ENCODE measurements around the gene NDUFB7.
"Not testable (repeated sequence)": the region's sequence is repeated elsewhere in the genome, so short reads cannot be mapped to it uniquely, and the experiment has no call there.

Gene NDUFB7

DNA sequence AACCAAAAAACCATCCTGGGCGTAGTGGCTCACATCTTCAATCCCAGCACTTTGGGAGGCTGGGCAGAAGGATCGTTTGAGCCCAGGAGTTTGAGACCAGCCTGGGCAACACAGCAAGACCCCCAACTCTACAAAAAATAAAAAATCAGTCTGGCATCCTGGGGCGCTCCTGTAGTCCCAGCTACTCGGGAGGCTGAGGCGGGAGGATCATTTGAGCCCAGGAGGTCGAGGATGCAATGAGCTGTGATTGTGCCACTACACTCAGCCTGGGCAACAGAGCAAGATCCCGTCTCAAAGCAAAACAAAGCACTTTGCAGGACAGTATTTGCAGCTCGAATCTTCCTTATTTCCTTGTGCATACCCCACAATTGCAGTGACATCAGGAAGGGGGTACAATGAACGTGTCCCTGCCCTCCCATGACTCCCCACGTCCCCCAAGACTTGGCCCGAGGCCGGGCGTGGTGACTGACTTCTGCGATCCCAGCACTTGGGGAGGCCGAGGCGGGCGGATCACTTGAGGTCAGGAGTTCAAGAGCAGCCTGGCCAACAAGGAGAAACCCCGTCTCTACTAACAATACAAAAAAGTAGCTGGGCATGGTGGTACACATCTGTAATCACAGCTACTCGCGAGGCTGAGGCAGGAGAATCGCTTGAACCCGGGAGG is 870 bp downstream of the NDUFB7 start:
- no peak for DNase-seq (ENCODE audit: low read depth, low spot score)

DNA sequence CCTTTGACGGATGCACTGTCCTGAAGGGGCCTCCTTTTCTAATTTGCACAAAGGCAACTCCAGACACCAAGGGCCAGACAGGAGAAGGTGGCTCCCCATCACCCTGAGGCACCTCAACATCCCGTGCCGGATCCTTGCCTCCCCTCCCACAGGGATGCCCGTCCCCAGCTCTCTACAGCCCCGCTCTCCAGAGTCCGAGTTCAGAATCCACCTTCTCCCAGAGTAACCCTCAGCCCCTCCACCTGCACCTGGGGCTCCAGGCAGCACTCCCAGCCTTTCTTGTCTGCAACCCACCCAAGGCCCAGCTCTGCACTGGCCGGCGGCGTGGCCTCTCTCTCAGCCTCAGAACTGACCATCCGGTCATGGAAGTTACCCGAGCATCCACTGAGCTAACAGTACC is 4.8 kb downstream of the NDUFB7 start:
- no peak for DNase-seq (ENCODE audit: low read depth, low spot score)

DNA sequence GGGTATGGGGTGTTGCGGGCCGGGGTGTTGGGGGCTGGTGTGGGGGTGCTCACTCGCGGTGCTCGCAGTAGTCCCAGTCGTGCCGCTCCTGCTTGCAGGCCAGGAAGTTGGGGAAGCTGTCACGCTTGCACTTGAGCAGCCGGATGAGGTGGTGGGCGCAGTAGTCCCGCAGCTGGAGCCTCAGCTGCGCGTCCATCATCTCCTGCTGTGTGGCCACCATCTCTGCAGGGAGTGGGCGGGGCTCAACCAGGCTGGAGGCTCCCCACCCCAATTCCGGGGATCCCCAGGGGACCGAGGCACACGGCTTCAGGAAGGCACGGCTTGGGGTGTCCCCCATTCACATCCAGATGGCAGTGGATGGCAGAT is 5.2 kb downstream of the NDUFB7 start:
- no peak for DNase-seq (ENCODE audit: low read depth, low spot score)

DNA sequence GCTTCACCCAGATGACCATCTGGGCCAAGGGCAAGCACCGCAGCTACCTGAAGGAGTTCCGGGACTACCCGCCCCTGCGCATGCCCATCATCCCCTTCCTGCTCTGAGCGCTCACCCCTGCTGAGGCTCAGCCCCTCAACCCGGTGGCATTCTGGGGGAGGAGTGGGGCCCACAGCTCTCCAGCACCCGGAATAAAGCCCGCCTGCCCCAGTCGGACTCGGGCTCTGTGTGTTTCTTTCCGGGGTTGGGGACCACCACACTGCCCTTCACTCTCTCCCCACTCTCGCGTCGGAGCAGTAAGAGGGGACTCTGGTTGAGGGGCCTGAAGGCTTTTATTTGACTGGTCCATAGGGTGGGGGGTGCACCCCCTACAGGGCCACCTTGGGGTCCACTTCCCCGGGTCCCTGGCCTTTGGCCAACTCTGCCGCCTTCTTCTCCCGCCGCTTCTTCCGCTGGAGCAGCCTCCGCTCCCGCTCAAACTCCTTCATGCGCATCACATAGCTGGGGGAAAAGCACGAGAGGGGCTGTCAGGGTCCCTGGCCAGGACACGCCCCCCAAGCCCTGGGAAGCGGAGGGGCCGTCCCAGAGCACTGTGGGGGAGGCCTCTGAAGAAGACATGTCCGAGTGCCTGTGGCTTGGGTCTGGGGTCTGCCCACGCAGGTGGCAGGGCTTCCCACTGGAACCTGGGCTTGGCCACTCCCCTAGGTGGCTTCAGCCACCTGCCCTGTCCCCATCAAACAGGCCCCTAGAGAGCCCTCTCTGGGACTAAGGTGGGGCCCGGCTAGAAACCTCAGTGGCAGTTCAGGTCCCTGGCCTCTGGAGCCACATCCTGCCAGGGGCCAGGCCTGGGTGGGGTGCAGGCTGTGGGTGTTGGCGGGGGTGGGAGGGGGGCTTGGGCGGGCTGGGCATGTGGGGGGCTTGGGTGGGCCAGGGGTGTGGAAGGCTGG is 5.8 kb downstream of the NDUFB7 start:
- no peak for DNase-seq (ENCODE audit: low read depth, low spot score)

DNA sequence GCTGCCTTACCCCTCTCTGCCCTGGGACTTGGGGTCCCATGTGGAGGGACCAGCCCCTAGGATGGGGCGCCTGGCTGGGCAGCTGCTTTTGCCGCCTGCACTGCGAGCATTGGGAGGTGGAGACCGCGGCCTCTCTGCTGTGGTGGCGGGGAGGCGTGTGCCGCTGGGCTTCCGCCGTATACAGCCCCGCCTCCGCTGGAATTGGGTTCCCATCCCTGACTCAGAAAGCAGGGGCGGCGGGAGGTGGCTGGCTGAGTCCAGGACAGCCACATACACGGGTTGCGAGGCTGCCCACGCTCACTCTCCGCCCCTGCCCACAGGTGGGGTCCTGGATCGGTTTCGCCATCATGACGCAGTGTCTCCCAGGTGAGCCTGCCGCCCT is 6.6 kb downstream of the NDUFB7 start:
- DNase-seq (ENCODE audit: low read depth, low spot score), result no peak

DNA sequence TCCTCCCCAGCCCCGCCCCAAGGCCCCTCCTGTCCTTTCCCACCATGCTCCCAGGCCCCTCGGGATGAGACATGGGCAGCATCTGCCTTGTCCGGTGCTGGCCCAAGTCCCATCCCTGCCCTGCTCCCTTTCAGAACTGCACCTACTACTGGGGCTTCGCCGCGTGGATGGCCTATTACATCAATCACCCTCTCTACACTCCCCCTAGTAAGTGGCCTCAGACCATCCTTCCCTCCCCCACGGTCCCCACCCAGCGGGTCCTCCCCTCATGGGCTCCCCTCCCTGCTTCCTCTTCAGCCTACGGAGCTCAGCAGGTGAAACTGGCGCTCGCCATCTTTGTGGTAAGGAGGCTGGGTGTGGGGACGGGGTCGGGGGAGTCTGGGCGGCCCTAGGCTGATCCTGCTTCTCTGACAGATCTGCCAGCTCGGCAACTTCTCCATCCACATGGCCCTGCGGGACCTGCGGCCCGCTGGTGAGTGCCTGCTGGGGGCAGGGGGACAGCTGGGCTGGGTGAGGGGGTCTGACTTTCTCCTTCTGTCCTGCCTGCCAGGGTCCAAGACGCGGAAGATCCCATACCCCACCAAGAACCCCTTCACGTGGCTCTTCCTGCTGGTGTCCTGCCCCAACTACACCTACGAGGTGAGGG is 7.1 kb downstream of the NDUFB7 start:
- DNase-seq (ENCODE audit: low read depth, low spot score), result not testable (repeated sequence)

DNA sequence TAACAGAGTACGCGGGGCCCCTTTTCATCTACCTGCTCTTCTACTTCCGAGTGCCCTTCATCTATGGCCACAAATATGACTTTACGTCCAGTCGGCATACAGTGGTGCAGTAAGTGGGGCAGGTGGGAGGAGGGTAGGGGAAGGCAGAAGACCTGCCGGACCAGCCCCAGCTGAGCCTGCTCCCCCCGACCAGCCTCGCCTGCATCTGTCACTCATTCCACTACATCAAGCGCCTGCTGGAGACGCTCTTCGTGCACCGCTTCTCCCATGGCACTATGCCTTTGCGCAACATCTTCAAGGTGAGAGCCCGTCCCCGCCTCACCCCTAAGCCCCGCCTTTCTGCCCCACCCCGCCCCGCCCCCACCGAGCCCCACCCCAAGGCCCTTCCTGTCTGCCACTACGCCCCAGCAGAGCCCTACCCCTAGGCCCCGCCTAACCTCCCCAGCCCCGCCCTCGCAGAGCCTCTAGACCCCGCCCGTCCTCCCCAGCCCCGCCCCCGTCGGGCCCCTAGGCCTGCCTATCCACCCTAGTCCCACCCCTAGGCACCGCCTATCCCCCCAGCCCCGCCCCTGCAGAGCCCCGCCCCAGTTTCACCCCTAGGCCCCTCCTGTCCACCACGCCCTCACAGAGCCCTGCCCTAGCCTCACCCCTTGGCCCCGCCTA is 7.7 kb downstream of the NDUFB7 start:
- DNase-seq (ENCODE audit: low read depth, low spot score), result no peak

DNA sequence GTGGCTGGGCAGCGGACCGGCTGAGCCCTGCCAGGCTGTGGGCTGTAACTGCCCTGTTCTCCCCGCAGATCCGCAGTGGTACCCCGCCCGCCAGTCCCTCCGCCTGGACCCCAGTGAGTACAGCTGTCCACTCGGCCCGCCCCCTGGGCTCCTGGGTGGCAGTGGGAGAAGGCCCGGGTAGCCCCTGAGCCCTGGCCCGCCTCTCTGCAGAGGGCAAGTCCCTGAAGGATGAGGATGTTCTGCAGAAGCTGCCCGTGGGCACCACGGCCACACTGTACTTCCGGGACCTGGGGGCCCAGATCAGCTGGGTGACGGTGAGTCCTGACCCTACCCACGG is 8.3 kb downstream of the NDUFB7 start:
- no peak for DNase-seq (ENCODE audit: low read depth, low spot score)

DNA sequence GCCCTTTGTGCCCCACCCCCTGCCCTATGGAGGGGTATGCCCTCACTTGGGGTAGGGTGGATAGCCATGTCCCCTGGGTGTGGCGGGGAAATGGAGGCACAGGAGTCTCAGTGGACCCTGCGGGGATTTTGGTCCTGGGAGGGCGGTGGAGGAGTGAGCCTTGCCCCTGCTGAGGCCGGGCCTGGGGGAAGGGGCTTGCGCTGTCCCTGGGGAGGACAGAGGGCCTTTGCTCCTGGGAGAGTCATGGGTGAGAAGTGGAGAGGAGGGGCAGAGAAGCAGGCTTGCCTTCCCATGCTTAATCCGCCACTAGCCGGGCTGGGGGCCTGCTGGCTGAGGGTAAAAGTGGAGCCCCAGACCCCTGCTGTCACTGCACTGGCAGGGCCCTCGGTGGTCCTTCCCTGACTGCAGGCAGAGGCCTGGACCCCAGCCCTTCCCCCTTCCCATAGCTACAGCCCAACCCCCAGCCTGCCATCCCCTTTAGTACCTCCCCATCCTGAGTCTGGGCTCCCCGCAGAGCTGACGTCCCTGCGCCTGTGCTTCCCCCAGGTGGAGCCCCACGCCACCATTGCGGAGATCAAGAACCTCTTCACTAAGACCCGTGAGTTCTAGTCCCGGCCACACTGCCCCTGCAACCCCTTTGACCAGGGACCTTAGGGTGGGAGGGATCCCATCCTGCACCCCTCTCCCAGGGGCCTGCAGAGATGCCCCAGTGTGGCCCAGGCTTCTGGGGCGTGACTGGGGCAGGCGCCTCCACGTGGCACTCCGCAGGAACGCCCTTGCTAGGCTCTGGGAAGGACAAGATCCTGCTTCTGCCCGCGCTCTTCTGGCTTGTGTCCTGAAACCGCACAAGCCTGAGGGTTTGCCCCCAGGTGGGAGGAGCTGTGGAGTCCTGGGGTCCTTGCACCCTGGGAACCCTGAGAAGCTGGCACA is 8.9 kb downstream of the NDUFB7 start:
- no peak for DNase-seq (ENCODE audit: low read depth, low spot score)

DNA sequence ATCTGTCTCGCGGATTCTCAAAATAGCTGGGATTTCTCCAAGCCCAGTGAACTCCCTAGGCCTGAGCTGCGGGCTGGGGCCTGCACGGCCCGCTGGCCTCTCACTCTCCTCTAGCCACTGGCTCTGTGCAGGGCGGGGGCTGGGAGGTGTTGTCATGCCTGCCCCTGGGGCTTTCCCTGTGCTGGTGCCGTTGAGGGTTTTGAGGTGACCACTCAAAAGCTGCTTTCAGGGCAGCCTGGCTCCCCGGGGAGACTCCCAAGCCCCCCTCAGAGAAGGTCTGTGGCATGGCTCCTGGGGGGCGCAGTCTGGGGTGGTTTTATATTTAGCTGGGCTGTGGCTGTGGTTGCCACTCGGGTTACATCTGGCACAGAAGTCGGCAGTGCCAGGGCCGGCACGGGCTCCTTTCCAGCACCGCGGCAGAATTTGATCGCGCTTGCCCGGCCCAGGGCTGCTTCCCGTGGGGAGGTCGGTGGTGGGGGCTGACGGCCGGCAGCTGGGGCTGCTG is 10.0 kb downstream of the NDUFB7 start:
- no peak for DNase-seq (ENCODE audit: low read depth, low spot score)

DNA sequence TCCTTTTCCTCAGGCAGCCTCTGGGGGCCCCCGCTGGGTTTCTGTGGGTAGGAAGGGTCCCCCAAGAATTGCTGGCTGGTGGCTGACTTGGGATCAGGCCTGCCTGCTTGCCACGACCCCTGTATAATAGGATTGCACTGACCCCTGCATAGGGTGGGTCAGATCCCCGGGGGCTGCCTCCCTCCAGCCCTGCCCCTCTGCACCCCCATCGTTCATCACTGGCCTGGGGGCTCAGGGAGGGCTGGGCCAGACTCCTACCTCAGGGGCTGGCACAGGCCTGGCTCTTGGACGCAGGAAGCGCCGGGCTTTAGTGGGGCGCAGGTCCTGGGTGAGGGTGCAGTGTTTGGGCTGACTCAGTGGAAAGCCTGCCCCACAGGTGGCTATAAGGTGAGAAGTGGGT is 10.6 kb downstream of the NDUFB7 start:
- DNase-seq (ENCODE audit: low read depth, low spot score), result no peak

DNA sequence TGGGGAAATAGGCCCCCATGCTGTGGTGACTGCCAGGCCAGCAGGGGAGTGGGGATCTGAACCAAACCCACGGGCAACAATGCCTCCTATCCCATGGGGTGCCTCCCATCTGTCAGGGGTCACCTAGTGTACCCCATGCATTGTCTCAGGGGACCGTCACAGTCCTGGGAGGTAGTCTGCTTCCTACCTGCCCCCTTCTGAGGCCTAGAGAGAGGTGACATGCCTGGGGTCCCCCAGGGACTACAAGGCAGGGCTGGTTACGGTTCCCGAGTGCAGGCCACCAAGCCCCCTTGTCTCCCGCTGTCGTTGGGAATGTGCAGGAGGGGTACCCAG is 11.1 kb downstream of the NDUFB7 start:
- DNase-seq (ENCODE audit: low read depth, low spot score), result no peak

DNA sequence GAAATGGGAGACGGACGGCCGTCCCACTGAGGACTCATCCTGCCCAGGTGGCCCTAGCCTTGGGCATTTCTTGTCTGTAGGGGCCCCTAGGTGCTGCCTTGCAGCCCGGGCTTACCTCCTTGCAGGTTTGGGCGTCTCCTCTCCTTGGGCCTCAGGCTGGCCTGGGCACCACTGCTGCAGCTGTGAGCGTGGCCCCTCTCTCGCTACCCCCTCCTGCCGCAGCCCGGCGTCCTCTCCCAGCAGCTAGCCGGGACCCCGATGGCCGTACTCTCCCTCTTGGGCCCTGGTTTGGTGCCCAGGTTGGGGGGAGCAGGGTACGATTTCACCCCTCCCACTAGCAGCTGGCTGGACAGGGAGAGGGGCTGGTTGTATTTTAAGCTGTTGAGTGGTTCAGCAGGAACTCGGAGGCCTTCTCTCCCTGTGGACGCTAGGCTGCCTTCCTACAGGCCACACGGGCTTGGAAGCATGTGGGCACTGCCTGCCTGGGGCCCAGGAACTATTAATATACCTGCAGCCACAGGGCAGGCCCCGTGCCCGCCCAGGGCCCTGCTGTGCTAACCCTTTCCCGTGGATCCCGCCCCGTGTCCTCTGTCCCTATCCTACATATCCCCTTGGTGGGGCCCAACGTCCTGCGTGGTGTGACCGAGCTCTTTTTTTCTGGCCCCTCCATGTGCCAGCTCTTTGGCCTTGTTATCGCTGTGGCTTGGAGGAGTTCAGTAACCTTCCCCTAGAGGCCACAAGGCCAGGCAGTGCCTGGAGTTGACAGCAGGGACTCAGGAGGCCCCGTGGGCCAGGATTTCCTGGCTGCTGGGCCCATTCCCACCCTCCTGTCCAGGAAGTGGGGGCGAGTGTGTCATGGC is 11.7 kb downstream of the NDUFB7 start:
- no peak for DNase-seq (ENCODE audit: low read depth, low spot score)

DNA sequence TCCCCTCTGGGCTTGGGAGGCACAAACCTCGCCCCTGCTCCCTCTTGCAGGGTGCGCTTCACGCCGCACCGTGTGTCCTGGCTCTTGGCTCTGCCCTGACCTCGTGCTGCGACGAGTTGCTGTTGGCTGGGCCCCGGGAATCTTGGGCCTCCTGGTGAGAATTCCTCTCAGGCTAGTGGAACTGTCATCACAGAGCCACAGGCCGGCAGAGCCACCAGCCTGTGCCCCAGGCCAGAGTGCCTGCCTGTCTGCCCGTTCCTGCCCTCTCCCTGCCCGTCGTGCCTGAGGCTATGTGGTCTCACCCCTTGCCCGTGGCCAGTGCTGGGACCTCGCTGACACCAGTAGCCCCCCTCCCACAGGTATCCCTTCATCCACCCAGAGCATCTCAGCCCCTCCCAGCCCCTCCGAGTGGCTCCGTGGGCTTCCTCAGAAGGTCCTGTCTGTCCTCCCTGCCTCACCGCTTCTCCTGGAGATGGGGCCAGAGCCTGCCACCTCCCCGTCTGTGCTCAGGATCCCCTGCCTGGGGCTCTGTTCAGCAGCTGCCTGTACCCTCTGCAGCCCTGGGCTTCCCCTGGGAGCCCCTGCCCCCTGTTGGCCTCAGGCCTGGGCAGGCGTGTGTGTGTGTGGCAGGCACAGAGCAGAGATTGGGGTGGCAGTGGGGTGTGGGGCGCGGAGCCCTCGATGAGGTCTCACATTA is 13.3 kb downstream of the NDUFB7 start:
- DNase-seq (ENCODE audit: low read depth, low spot score), result no peak

DNA sequence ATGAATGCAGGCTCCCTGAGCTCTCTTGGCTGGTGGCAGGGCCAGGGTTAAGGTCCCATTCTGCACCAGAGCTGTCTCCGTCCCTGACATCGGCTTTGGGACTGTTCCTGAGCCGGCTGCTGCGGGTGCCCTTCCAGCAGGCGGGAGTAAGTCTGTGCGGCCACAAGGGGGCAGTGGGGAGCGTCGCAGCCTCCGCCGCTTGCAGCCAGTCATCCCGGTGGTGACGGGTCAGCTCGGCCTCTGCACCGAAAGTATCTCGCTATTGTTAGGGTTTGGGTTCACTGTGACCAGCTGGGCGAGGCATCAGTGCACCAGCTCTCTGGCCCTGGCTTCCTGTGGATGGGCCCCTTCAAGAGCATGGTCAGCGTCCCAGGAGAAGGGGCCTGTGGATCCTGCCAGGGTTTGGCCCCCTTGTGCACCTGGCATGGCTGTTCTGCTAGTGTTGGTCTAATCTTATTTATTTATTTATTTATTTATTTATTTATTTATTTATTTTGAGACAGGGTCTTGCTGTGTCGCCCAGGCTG is 15.1 kb downstream of the NDUFB7 start:
- DNase-seq (ENCODE audit: low read depth, low spot score), result no peak

DNA sequence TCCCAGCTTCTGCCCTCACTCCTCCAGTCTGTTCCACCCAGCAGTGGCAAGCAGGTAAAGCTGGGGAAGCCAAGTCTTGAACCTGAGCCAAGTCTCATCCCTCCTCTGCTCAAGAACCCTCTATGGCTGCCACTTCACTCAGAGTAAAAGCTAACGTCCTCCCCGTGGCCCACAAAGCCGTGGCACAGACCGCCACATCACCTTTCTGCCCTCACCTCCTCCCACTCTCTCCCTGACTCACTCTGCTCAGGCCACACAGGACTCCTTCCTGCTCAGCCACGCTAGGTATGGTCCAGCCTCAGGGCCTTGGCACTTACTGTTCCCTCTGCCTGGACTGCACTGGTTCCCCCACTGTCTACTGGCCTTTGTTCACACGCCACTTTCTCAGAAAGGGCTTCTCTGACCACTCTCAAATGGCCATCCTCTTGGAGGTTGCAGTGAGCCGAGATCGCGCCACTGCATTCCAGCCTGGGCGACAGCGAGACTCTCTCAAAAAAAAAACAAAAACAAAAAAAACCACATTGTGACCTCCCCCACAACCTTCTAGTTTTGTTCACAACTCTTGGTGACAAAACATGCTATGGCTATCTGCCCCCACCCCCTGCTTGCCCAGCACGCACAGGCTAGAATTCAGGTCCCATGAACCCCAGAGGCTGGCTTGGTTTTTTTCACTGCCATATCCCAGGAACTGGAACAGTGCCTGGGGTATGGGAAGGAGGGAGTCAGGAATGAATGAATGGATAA is 15.8 kb downstream of the NDUFB7 start:
- no peak for DNase-seq (ENCODE audit: low read depth, low spot score)

DNA sequence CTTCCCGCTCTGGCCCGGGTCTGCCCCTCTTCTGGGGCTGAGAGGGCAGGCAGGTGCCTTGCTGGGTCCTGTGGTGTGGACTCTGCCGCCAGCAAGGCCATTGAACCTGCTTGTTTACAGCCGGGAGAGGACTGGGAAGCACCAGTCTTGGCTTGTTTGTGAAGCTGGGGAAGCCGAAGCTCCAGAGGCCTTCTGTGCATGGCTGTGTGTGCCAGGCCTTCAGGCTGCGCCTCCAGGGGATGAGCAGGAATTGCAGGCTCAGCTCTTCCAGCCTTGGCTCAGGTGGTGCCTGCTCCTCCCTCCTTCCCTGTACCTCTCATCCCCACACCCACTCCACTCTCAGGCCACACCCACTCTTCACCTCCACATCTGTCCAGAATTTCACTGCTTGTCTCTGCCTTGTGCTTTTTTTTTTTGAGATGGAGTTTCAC is 17.5 kb downstream of the NDUFB7 start:
- DNase-seq (ENCODE audit: low read depth, low spot score), result no peak

DNA sequence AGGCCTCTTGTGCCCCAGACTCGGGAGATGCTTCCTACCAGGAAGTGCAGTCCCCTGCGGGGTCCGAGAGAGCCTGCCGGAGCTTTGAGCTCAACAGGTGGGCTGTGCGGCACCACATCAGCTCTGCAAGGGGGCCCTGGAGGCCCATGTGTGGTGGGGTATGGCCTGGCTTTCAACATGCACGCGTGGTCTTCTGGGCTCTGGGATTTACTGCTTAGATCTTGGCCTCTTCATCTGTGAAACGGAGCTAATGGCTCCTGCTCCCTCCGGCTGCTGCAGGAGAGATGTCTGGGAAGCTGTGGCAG is 18.0 kb downstream of the NDUFB7 start:
- DNase-seq (ENCODE audit: low read depth, low spot score), result no peak
